GM21360 (cell line): Measurements from ENCODE around the gene ELOVL6.
"Not testable (repeated sequence)": the region's sequence is repeated elsewhere in the genome, so short reads cannot be mapped to it uniquely, and the experiment has no call there.

Experiments used
- ATAC-seq: cut with Tn5 transposase; IDR thresholded peaks from one replicate; pipeline ENCODE4 v1.9.1; 2021; ENCODE audit warnings: mild to moderate bottlenecking, moderate library complexity; ENCODE audit not compliant: unreplicated experiment

The ELOVL6 gene

DNA sequence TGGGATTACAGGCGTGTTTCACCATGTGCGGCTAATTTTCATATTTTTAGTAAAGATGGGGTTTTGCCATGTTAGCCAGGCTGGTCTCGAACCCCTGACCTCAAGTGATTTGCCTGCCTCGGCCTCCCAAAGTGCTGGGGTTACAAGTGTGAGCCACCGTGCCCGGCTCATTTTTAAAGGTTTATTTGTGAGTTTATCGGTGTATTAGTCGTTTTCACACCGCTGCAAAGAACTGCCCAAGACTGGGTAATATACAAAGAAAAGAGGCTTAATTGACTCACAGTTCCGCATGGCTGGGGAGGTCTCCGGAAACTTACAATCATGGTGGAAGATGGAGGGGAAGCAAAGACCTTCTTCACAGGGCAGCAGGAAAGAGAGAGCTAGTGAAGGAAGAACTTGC is 159.3 kb downstream of the ELOVL6 start:
- ATAC-seq: not testable (repeated sequence)

DNA sequence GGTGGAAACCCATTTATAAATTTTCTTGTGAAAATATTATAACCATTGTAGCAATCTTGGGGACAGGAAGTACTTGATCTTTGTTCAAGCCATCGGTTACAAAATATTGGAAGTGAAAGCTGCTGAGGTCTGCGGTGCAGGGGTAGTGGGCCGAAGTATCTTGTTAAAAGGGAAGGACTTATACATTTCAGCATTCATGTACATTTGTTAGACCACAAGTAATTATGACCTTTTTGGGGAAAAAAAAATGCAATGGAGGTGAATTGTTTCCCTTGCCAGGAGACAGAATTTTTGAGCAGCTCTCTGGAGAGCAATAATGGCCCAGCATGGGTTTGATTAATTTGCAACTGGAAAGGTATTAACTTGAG is 164.4 kb downstream of the ELOVL6 start:
- peak; percentile 94 for ATAC-seq

DNA sequence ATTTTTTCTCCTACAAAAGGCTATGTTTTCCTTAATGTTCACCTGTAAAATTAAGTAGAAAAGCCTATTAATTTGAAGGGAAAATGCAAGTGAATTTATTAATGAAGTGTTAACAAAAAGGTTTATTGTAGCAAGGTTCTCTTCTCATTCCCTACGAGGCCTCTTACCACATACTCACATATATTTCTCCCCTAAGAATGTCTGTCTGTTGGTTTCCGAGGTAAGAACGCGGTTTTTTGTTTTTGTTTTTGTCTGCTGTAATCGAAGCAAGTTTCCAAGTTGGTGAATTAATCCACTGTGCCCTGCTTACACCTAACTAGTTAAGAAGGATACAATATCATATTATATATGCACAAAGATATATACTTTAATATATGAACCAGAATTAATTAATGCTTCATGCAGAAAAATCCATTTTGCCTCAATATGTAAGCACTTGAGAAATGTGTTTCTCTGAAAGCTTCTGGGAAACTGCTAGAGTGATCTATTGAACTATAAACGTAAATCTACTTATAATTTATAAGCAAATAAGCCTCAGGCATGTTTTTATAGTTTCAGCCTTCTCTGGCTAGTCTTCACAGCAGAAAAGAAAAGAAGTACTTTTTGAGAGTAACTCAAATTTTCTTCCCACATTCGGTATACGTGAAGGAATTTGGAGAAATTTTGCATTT is 164.9 kb downstream of the ELOVL6 start:
- ATAC-seq: peak; percentile 15

DNA sequence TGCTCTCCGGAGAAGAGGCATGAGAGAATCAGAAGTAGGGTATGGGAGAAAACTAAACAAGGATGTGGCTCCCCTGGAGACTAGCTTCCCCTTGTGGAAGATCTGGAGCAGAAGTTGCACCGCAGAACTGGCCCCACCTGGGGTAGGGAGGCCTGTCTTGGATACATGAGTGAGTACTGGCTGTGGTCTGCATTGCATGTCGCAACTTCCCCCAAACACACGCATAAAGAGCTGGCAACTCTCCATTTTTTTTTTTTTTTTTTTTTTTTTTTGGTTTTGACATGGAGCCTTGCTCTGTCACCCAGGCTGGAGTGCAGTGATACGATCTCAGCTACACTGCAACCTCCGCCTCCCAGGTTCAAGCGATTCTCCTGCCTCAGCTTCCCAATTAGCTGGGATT is 165.8 kb downstream of the ELOVL6 start:
- no peak for ATAC-seq

DNA sequence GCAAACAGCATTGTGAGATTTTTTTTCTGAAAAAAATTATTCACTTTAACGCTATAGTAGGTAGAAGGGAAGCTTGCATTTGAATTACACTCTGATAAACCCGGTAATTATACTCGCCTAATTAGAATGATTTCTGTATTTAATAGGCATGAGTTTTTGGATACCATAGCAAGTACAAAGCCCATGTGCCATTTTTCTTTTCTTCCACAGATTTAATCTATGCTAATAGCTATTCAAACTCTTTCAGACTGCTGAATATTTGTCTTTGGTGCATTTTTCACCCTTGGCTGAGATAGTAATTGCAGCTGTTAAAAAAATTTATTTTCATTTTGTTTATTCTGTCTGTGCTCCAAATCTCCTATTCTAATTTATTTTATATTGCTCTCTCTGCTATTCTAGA is 172.7 kb downstream of the ELOVL6 start:
- ATAC-seq: no peak

DNA sequence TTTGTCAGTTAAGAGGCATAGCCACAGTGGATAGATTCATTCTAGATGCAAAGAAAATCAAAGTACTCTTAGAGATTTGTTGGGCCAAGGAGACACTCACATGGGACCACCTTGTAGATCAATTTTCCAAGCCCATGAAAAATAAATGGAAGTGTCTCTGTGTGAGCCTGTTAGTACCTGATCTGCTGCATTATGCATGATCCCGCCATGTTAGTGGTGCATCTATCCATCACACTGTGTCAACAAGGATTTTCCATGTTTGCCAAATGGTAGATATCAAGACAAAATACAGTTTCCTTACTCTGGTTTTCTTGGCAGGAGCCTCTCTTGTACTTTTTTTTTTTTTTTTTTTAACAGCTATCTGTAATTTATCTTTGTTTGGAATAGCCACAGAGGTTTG is 173.4 kb downstream of the ELOVL6 start:
- no peak for ATAC-seq

DNA sequence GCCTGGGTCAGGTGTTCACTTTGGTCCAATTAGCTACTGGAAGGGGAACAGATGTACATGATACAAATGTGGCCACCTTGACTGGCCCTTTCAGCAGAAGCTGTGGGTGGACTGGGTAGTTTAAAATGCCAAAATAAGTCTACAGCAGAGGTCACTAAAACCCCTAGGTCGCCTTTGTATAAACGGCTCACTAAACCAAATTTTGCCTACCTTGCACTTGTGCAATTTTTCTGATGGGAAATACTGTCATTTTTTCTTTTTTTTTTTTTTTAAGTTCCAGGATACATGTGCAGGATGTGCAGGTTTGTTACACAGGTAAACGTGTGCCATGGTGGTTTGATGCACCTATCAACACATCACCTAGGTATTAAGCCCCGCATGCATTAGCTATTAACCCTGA is 176.0 kb downstream of the ELOVL6 start:
- no peak for ATAC-seq

DNA sequence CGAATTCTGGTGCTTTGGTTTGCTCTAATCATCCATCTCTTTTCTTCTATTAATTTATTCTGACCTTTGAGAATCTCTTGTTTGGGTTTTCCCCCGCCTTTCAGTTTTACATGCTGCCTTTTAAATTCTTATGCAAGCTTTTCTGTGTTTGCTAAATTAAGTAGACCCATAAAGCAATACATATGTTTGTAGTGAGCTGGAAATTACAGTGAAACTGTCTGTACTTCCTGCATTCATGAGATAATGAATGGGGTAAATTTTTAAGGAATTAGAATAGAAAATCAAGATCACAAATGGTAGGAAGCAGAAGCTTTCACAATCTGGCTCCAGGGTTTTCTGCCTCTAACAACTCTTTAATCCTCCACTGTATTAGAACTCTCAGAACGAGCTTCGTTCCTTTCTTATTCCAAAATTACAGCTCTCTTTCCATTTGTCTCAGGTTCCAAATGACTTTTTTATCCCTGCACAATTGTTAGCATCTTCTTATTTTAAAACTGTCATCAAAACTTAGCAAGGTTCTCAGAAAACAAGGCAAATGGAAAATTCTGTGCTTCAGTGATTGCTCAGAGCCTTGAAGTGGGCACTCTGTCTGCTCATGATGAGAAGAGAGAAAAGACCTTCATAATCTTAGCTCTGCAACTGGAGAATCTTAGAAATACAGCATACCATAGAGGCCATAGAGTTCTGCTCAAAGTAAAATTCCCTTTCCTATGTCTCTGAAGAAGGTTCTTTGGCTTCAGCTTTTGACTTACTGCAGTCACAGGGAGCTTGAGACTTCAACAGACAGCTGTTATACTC is 177.6 kb downstream of the ELOVL6 start:
- ATAC-seq: no peak

DNA sequence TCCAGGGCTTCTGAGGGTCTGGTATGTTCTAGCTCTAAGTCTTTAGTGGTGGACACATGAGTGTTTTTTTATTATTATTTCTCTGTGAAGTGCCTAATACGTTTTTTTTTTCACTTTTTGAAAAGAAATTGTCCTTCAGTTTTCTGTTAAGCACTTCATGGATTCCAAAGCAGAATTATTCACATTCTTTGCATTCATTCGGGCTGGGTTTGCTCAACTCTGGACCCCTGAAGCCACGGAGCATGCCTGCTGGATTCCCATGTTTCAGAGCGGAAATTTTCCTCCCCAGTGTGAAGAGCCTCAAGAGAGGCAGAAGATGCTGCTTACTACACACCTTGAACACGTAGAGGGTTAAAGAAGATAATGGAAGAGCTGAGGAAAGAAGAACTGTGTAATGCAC is 178.3 kb downstream of the ELOVL6 start:
- ATAC-seq: no peak

DNA sequence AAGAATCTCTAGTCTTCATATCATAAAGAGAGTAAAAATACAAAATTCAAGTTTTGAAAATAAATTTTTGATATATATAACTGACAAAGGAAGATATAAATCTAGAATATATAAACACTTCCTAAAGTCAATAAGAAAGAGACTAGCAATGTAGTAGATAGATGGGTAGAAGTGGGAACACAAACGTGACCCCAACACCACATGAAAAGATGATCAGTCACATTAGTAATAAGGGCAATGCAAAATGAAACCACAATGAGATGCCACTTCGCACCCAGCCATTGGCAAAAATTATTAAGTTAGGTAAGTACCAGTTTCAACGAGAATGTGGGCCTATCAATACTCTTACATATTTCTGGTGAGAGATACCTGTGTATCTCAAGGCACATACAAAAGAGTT is 179.3 kb downstream of the ELOVL6 start:
- ATAC-seq: no peak

DNA sequence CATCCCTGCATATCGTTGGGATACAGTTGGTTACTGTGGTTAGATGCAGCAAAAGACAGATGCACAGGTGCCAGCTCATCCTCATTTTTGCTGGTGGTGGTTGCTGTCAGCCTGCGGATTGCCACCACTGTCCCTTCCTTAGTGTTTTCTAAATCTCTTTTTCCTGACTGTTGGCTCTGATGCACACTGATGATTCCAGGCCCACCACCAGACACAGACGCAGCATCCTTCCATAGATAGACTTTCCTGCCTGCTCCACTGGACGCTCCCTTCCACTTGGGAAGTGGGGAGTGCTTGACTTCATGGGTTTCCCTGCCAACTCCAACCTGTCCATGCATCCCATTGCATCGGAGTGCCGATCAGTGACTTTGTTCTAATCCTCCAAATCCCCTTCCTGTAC is 184.2 kb downstream of the ELOVL6 start:
- no peak for ATAC-seq

DNA sequence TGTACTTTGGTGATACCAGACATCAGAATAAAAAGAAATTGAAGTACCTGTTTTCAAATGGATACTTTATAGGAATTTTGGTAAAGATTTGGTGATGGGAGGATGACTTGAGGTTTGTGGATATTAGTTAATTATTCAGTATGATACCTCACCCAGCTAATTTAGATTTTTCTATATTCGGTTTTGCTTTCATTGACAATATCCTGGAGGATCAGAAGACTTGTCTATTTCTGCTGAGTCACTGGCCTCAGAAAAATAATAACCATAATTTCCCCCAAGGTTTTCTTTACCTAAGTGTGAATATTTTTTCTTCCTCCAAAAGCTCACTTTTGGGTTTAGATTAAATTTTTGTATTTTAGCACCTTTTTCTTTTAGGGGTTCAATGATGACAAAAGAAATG is 185.5 kb downstream of the ELOVL6 start:
- no peak for ATAC-seq

DNA sequence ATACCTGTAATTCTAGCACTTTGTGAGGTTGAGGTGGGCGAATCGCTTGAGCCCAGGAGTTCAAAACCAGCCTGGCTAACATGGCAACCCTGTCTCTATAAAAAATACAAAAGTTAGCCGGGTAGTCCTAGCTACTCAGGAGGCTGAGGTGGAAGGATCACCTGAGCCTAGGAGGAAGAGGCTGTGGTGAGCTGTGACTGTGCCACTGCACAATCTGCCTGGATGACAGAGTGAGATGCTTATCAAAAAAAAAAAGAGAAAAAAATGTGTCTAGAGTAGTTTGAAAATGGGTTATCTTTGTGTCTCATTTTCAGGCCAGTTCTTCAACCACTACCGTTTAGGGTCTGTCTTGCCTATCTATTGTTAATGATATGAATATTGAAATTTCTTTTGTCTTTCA is 187.6 kb downstream of the ELOVL6 start:
- ATAC-seq: no peak

DNA sequence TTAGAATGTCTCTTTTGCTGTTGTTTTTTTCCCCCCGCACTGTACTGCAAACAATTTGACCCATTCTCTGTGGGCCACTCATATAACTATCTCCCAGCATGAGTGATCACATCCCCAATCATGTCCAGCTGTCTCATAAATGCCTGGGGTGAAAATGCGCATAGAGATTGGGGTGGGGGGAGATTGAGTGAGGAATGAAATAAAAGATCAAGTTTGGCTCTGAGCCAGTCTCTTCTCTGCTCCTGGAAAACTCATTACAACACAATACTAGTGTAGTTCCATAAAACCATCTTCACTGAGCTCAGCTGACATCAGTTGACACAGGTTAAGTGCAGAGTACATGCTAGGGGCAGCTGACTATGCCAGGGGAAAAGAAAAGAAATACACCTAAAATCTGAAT is 188.9 kb downstream of the ELOVL6 start:
- ATAC-seq: no peak

DNA sequence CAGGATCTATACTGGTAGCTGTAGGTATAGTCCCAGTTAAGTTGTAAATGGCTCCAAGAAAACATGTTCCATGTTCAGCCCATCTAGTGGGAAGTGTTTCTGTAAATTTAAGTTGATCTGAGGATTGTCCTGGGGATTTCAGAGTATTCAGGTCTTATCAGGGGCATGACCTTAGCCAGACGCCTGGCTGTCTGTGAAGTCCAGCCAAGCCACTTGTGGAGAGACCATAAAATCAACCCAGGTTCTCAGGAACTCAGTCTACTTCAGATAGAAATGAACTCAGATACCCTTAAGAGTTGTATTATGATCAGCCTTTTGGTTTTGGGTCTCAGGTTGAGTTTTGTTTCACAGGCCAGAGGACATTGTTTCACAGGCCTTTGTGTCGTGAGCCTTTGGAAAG is 189.9 kb downstream of the ELOVL6 start:
- ATAC-seq: no peak

DNA sequence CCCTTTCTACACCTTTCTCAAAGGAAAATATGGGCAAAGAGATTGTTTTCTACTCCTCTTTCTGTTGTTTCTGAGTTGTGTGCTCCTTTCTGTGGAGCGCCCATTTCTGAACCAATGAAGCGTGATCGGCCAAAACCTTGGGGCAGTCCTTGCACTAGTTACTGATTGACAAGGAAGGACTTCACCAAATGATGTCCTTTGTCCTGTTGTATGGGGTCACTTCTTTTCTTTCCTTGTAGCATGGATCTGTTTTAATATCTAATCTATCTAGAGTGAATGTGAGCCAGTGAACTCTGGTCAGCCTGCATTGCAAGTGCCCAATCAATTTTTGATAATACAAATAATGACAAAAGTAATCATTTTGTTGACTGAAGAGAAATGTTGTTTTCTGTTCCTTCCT is 191.2 kb downstream of the ELOVL6 start:
- no peak for ATAC-seq

DNA sequence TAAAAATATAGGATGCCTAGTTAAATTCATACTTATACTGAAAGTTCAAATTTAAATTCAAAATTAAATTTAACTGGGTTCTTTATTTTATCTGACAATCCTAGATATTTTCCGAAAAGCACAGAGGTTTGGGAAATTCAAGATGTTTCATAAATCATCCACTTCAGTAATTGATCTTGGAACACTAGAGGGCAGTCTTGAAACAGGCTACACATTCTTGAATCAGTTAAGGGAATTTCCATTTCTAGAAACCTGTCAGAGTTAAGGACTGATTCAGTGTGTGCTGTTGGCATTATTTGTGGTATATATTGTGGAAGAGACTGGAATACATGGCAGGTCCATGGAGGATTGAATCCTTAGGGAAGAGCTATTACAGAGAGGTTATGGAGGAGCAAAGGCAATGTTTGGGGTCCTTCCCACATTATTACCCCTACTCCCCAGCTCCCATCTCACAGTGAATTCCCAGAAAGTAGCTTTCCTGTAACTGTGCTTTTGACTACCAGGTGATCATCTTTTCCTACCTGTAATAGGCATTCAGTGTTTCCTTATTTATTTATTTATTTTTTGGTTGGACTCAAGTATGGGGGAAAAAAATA is 192.9 kb downstream of the ELOVL6 start:
- ATAC-seq: no peak

DNA sequence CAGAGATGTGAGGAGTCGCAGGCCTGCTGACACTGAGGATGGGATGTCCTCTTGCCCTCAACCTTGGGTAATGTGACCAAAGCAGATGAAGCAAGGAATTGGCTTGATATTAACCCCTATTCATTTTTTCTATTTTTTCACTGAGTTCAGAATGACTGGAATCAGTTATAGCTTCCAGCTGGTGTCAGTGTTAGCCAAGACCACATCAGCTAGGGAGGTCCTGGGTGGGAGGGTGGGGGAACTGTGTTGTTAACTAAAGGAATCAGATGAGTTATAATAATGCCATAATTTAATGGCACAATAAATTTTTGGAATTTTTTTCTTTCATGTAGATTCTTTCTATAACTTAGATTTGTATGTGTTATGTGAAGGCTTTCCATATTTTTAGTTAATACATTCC is 193.9 kb downstream of the ELOVL6 start:
- ATAC-seq: no peak

DNA sequence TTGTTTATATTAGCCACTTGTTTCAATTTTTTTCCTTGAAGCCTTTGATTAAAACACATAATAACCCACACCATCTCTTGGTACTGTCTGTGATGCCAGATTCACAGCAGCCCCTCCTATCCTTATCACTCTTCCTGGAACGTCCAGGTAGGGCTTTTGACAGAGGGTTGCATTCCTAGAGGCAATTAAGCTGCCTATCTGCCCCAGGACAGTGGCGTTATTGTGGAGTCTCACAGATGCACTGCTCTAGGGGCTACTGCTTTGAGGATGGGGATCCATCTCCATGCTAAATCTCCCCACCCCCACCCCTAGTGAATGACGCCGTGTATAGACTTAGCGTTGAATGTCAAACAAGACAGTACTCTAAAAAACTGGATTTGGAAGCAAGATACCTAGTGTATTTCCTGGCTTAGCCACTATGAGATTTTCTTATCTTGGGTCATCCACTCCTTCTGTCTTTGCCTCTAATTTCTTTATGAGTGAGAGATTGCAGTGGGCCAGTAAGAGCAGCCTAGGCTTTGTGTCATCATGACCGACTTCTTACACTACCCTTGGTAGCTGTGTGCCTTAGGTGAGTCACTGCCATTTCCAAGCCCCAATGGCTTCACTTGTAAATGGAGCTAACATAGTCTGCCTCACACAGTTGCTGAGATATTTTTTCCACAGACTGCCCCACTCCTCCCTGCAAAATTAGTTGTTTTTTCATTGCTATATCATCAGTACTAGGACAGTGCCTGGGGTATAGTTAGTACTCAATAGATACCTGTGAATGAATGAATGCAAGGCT is 194.8 kb downstream of the ELOVL6 start:
- ATAC-seq: no peak

DNA sequence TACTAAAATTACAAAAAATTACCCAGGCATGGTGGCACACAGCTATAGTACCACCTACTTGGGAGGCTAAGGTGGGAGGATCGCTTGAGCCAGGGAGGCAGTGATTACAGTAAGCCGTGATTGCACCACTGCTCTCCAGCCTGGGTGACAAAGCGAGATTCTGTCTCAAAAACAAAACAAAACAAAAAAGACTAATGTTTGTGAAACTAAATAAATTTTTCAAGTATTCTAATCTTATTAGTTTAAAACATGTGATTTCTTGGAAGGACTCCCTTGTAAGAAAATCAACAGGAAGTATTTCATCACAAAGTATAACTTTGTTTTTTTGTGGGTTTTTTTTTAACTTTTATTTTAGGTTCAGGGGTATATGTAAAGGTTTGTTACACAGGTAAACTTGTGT is 196.1 kb downstream of the ELOVL6 start:
- ATAC-seq: no peak

DNA sequence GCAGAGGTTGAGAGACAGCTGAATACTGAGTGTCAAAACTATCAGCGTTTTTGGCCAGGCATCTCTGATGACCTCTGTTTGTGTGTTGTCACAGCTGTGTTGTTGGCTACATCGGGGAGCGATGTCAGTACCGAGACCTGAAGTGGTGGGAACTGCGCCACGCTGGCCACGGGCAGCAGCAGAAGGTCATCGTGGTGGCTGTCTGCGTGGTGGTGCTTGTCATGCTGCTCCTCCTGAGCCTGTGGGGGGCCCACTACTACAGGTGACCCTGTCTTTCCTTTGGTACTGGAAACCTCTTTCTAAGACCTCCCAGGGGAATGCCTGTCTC is 198.9 kb downstream of the ELOVL6 start:
- no peak for ATAC-seq
